Mammary epithelial cell (primary cell): ENCODE measurements around the gene RALGPS2.

Experiments used
- CTCF ChIP-seq, 2 donors: IDR thresholded peaks in 1 of 2; conservative IDR thresholded peaks in 1 of 2; 2 replicates each; pipeline ENCODE4 v1.5.1; 2011 to 2012; ENCODE audit warnings: inconsistent platforms in 2 of 2, low read length in 2 of 2, mild to moderate bottlenecking in 2 of 2, control low read depth in 1 of 2, low read depth in 1 of 2; ENCODE audit not compliant: insufficient read depth in 1 of 2; ENCODE audit errors: extremely low read depth in 1 of 2
- EZH2 ChIP-seq: IDR thresholded peaks from 2 replicates; pipeline ENCODE4 v1.6.1; 2012; ENCODE audit warnings: low read length, inconsistent platforms, borderline replicate concordance

- TF ChIP-seq CTCF (conservative IDR thresholded peaks at IDR 0.05 in 1 of 2, IDR thresholded peaks at IDR 0.05 in 1 of 2; ENCODE audit: extremely low read depth in 1 of 2, insufficient read depth in 1 of 2, low read depth in 1 of 2, low read length in 2 of 2) = no peak
- TF ChIP-seq EZH2 = no peak
Measured at GRCh38 chr1:178751046-178751445, 26.0 kb downstream of the RALGPS2 start.
